Transverse colon (tissue), 4 donors: ENCODE data around the gene LTB. TPM values are rescaled to one million over a fixed set of nuclear protein-coding genes. Genes with fewer than 3 reads are reported as not detected.

Experiments used
- DNase-seq: peaks from one replicate; pipeline ENCODE4 v3.0.0-alpha.2; 2019
- H3K27ac ChIP-seq, 4 donors: fragments of 200-600 bp; sonication (generic); 2 replicates each; pipeline ENCODE4 v1.5.1; 2016 to 2018; ENCODE audit warnings: inconsistent platforms in 4 of 4
- H3K27me3 ChIP-seq: fragments of 200-600 bp; sonication (generic); 2 replicates; pipeline ENCODE4 v1.5.1; 2017; ENCODE audit warnings: inconsistent platforms
- H3K36me3 ChIP-seq, 4 donors: fragments of 200-600 bp; sonication (generic); 2 replicates each; pipeline ENCODE4 v1.5.1; 2017 to 2019; ENCODE audit warnings: inconsistent platforms in 4 of 4
- H3K4me1 ChIP-seq, 4 donors: fragments of 200-600 bp; sonication (generic); 2 replicates each; pipeline ENCODE4 v1.5.1; 2017 to 2020; ENCODE audit warnings: inconsistent platforms in 4 of 4
- H3K4me3 ChIP-seq, 4 donors: fragments of 200-600 bp; sonication (generic); 1 replicate in 1 of 4; 2 replicates in 3 of 4; pipeline versions ENCODE4 v1.5.1 to v1.6.1; 2017 to 2019; ENCODE audit warnings: inconsistent platforms in 4 of 4
- H3K9me3 ChIP-seq, 2 donors: fragments of 200-600 bp; sonication (generic); 2 replicates each; pipeline ENCODE4 v1.5.1; 2017 to 2019; ENCODE audit warnings: inconsistent platforms in 2 of 2
- EP300 ChIP-seq: sonication (generic); formaldehyde crosslinking; IDR thresholded peaks from one replicate; pipeline ENCODE4 v1.6.1; 2017; ENCODE audit warnings: antibody characterized with exemption, low read depth
- POLR2A ChIP-seq: fragments of 450-650 bp; IDR thresholded peaks from one replicate; pipeline ENCODE4 v1.6.1; 2016; ENCODE audit warnings: antibody characterized with exemption, mild to moderate bottlenecking, moderate library complexity
- POLR2AphosphoS5 ChIP-seq, 3 donors: sonication (generic); formaldehyde crosslinking; IDR thresholded peaks; one replicate each; pipeline ENCODE4 v1.6.1; 2016; ENCODE audit warnings: antibody characterized with exemption in 3 of 3
- WGBS, 2 donors: methylation state at CpG; one replicate each; pipeline ENCODE4 v1.1.5; 2018; ENCODE audit warnings: low coverage in 1 of 2; 5-methylcytosine and 5-hydroxymethylcytosine counted together
- in situ Hi-C, 4 donors: fragments of 200-750 bp; cut with MboI; loops; one replicate each; pipeline versions ENCODE4 v1.15.0 to v1.15.1; 2017; ENCODE audit warnings: low sequenced_read_pairs in 3 of 4, low pct_ligation_motif_present in 1 of 4, low pct_unique_long_range_greater_than_20kb in 1 of 4
- intact Hi-C: fragments of 100-400 bp; cut with DNase I; formaldehyde crosslinking; loops from one replicate; pipeline ENCODE4 v1.15.1; 2023; ENCODE audit warnings: low total_unique reads
- total RNA-seq, 4 donors: library from RNA; depleted of rRNA; stranded (reverse); fragments of >200 nt; gene quantifications; one replicate each; pipeline ENCODE4 v1.1.0, GENCODE V29; 2016
- TF ChIP-seq, protein P1 (sequence below), 5 experiments: fragments of 200-600 bp in 3 of 5; fragments of 450-650 bp in 2 of 5; sonication (generic) in 3 of 5; IDR thresholded peaks; 1 replicate in 2 of 5; 2 replicates in 3 of 5; pipeline ENCODE4 v1.5.1; 2016 to 2017; ENCODE audit warnings: antibody characterized with exemption in 5 of 5, inconsistent platforms in 3 of 5, mild to moderate bottlenecking in 2 of 5, moderate library complexity in 1 of 5

Gene LTB
- total RNA-seq, 4 donors from 2014 or later: 7.6 to 34.8 TPM; not detected in 2

DNA sequence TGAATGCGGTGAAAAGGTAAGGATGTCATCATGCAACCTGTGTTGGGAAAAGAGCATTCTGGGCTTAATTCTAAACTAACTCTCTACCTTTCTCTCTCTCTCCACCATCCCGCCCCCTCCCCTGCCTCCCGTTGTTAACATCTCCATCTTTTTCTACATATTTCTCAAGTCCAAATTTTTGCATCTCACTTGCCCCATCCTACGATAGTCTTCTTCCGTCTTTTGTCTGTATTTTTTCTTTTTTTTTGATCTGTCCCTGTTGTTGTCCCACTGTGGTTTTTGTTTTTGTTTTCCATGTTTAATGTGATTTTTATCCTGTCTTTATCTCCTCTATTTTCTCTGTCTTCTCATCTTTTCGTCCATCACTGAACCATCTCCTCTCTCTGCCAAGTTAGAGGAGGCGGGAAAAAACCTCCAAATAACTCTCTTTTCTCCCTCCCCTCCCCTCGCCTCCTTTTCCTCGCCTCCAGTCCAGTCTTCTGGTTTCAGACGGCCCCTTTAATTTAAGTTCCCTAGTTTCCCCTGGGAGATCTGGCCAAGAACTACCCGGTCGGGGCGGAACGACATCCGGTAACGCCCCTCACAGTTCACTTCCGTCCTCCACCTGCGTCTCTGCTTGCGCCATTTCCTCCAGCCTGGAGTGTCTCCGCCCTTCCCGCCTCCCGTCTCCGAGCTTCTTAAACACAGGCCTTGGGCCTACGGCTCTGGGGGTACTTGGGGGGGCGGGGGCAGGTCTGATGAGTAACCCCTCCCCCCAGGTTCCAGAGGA lies 35.1 kb downstream of the LTB start, which contains the start of gene NFKBIL1:
Gene NFKBIL1, plus strand, starts transcription at position 651 of the 769 bp plus-strand sequence. Its CDS starts 87 bp downstream, at position 738.
- H3K9me3 ChIP-seq: no peaks in the 10 kb centered on the region
- in situ Hi-C loops (loop anchor here in 3 of 4 donors (5.0 to 10.0 kb wide), 3 partner anchors 48 to 52 kb away; partner anchors contain the start of genes MICB (in 1 of the 3) and NCR3 (in 1 of the 3)), intact Hi-C loops (loop anchor here (2.0 to 5.0 kb wide), 2 partner anchors 35 to 52 kb away; partner anchors contain the start of gene LTB)
- TF ChIP-seq EP300 (no peak), POLR2AphosphoS5 (IDR thresholded peaks at IDR 0.05) (peak; percentile 72 to 78 (median 75)), POLR2A (peak; percentile 54)
- TF ChIP-seq, protein P1, sequence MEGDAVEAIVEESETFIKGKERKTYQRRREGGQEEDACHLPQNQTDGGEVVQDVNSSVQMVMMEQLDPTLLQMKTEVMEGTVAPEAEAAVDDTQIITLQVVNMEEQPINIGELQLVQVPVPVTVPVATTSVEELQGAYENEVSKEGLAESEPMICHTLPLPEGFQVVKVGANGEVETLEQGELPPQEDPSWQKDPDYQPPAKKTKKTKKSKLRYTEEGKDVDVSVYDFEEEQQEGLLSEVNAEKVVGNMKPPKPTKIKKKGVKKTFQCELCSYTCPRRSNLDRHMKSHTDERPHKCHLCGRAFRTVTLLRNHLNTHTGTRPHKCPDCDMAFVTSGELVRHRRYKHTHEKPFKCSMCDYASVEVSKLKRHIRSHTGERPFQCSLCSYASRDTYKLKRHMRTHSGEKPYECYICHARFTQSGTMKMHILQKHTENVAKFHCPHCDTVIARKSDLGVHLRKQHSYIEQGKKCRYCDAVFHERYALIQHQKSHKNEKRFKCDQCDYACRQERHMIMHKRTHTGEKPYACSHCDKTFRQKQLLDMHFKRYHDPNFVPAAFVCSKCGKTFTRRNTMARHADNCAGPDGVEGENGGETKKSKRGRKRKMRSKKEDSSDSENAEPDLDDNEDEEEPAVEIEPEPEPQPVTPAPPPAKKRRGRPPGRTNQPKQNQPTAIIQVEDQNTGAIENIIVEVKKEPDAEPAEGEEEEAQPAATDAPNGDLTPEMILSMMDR (IDR thresholded peaks at IDR 0.05): peak in 1 of 5 experiments; percentile 35
- peak within 1 kb of the TSS; percentile 12 to 58 (median 39) for H3K4me3 ChIP-seq
- peak within 1 kb of the TSS; percentile 86 to 92 (median 89) for H3K27ac ChIP-seq
- peaks cover 16 to 30% (median 21%) of the 10 kb centered on the region in 4 donors for H3K4me1 ChIP-seq
- H3K36me3 ChIP-seq: no peaks in the 10 kb centered on the region
- no peaks in the 10 kb centered on the region for H3K27me3 ChIP-seq
- peak; percentile 96 for DNase-seq
- 0 to 1% methylated on average over 22 to 25 of the region's 25 CpGs for WGBS, 2 donors

DNA sequence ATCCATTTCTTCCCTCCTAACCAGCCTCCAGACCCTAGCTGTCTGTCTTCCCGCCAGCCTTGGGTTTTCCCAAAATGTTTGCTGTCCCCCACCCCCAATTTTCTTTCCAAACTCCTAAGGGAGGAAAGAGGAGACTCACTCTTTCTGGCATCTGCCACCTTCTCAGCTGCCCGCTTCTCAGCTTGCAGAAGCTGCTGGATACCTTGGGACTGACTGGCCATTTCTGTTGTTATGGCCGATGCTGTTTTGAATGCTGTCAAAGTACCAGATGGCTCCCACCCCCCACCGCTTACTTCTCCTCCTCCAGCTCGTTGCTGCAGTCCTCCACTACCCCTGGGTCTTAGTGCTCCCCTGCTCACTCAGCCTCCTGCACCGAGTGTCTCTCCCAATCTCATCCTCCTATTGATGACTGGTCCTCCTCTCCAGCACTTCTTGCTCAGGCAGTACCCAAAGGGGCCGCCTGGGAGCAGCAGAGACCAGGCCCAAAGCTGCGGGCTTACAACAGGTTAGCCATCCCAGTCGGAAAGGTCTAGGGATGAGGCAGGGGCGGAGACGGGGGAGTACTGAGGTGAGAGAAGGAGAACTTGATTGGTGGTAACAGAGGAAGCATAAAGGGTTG lies 35.8 kb downstream of the LTB start, which contains the start of gene ATP6V1G2:
Gene ATP6V1G2, minus strand, starts transcription at position 270 of the 619 bp plus-strand sequence. Its CDS starts 49 bp downstream, at position 221.
- peaks cover 16 to 25% (median 20%) of the 10 kb centered on the region in 4 donors for H3K4me1 ChIP-seq
- 0 to 8% methylated on average over 5 to 11 of the region's 11 CpGs for WGBS, 2 donors
- peak within 1 kb of the TSS; percentile 86 to 92 (median 89) for H3K27ac ChIP-seq
- no peaks in the 10 kb centered on the region for H3K27me3 ChIP-seq
- TF ChIP-seq POLR2A: no peak
- TF ChIP-seq, protein P1 (IDR thresholded peaks at IDR 0.05): peak; percentile 94 to 98 (median 97)
- no peaks in the 10 kb centered on the region for H3K36me3 ChIP-seq
- H3K9me3 ChIP-seq: no peaks in the 10 kb centered on the region
- in situ Hi-C loops: loop anchor here in 3 of 4 donors (5.0 to 10.0 kb wide), 3 partner anchors 48 to 52 kb away; partner anchors contain the start of genes MICB (in 1 of the 3) and NCR3 (in 1 of the 3)
- peak within 1 kb of the TSS; percentile 12 to 58 (median 39) for H3K4me3 ChIP-seq
- intact Hi-C loops: loop anchor here (2.0 to 5.0 kb wide), 2 partner anchors 36 to 52 kb away; partner anchors contain the start of gene LTB
- DNase-seq: peak; percentile 94

DNA sequence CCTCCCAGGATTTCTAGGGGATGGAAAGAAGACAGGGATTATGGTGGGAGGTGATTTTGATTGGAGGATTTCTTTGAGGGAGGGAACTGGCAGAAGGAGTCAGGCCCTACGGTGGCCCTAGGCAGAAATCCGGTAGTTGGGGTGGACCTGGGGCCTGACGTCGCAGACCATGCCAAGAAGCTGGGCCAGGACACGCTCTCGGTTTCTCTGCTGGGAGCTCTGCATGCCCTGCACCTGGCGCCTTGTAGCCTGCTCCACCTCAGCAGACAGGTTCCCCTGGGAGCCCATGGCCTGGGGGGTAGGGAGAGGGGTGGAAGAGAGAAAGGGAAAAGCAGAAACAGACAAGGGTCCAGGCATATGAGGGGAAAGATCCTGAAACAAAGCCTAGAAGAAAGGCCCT lies 36.9 kb downstream of the LTB start:
- peaks cover 0 to under 1% (median 0%) of the 10 kb centered on the region in 4 donors for H3K36me3 ChIP-seq
- no peaks in the 10 kb centered on the region for H3K9me3 ChIP-seq
- H3K27me3 ChIP-seq: no peaks in the 10 kb centered on the region
- in situ Hi-C loops: loop anchor here in 3 of 4 donors (5.0 to 10.0 kb wide), 3 partner anchors 50 to 52 kb away; partner anchors contain the start of genes MICB (in 1 of the 3) and NCR3 (in 1 of the 3)
- 72 to 79% methylated on average over 5 to 7 of the region's 7 CpGs for WGBS, 2 donors
- TF ChIP-seq, protein P1 (IDR thresholded peaks at IDR 0.05): no peak
- TF ChIP-seq POLR2AphosphoS5 (IDR thresholded peaks at IDR 0.05) (no peak), EP300 (no peak), POLR2A (no peak)
- no peak overlapping the region for H3K4me3 ChIP-seq
- intact Hi-C loops: loop anchor here (5.0 kb wide), 1 partner anchor 37 kb away; the partner anchor contains the start of gene LTB
- DNase-seq: no peak
- H3K4me1 ChIP-seq: peaks cover 21 to 32% (median 24%) of the 10 kb centered on the region in 4 donors
- no peak overlapping the region for H3K27ac ChIP-seq
